GM19328 (cell line): ENCODE data around the gene VWF.

Experiments
- ATAC-seq: cut with Tn5 transposase; IDR thresholded peaks from one replicate; pipeline ENCODE4 v1.9.1; 2021; ENCODE audit warnings: mild to moderate bottlenecking, moderate library complexity; ENCODE audit not compliant: unreplicated experiment

Gene VWF

DNA sequence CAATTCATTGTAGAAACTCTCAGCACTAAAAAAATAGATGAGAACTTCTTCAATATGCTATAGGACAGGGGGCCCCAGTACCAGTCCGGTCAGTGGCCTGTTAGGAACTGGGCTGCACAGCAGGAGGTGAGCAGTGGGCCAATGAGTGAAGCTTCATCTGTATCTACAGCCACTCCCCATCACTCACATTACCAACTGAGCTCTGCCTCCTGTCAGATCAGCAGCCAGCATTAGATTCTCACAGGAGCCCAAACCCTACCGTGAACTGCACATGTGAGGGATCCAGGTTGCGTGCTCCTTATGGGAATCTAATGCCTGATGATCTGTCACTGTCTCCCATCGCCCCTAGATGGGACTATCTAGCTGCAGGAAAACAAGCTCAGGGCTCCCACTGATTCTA lies 163.7 kb downstream of the VWF start:
- no peak for ATAC-seq

DNA sequence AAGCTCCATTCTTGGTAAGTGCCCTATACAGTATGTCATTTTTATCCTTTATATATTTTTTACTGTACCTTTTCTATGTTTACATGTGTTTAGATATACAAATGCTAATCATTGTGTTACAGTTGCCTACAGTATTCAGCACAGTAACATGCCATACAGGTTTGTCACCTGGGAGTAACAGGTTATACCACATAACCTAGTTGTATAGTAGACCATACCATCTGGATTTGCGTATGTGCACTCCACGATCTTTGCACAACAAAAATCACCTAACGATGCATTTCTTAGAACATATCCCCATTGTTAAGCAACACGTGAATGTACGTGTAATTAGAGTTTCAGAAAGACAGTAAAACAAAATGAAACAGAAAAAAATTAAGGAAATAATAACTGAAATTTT lies 167.5 kb downstream of the VWF start:
- no peak for ATAC-seq

DNA sequence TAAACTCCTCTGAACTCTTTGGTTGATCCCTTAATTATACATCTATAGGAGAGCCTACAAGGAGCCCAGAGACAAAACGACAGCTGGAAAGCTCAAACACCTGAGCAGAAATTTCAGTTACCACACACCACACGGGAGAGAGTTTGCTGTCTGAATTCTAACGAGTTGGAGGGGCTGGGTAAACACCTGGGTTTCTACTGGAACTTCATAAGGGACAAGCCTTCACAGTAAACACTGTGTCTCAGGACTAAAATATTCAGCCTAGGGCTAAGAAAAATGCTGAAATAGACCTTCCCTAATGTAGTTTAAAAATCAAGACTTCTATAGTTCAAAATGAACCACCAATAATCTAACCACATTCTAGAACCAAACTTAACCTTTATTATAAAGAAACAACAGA lies 169.8 kb downstream of the VWF start:
- ATAC-seq, result no peak

DNA sequence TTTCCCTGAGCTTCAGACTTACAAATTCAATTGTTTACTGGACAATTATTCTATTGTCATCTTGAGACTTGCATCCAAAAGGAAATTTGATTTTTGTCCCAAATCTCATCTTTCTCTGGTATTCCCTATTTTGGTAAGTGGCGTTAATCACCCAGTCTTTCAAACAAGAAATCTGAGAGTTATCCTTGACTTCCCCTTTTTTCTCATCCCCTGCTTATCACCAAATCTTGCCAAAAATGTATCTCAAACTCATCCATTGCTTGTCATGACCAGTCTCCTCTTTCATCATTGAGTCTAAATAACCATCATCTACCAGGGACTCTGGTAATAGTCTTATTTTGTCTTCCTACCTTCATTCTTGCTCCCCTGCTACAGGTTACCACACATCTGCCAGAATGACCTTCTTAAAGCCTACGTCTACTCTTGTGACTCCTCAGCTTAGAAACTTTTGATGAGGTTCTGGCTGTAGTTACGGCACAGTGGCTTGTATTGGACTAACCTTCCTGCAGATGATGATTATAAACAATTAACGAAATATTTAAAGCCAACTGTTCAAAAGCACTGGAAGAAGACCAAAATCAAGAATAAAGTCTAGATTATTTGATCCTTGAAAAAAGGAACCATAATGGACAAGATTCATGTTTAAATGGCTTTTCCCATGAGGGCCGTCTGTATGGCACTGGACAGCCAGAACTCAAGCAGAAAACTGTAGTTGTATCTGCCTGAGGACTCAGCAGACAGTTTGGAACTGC lies 170.5 kb downstream of the VWF start:
- ATAC-seq, result no peak

DNA sequence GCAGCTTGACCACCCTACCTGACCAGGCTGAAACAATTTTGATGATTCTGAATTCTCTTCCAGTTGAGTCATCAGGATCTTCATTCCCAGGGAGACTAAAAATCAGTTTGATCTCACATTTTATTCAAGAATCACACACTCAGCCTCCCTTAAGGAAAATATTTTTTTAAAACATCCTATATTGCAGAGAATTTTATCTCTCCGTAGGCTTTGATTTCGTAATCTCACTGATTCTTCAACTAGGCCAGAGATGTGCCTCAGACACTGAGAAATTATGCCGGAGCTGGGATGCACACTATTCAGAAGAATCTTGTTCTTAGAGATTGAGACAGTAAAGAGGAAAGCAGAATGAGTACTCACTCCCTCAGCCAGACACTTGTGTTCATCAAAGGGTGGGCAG lies 172.4 kb downstream of the VWF start:
- no peak for ATAC-seq

DNA sequence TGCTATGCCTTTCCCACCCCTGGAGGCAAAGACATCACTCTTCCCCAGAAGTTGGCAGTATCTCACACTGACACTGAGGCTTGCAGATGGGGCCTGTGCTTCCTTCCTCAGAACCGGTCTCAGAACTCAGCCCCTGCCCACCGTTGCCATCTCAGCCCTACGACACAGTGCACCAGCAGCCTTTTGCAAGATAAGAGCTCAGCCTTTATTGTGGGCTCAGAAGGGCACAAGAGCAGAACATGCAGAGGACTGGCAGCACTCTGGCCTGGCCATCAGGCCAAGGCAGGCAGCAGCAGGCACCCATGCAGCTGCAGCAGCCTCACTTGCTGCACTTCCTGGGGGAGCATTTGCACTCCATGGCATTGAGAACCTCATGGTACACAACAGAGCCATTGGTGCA lies 175.8 kb downstream of the VWF start:
- ATAC-seq, result no peak

DNA sequence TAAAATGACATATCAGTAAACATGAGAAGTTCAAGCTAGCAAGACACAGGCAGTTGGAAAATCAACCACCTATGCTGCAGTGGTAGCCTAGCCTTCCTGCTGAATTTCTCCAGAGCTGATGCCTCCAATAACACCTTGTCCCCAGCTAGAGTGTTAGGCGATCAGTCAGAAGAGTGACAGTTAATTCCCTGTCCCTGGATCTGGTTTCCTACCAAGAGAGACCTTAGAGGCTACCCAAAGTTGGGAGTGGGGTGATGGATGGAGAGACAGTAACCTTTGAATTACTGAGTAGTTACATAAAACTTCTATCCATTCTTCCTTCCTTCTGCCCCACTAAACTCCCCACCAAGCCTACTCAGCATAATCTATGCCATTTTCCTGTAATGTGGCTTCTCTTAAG lies 177.5 kb downstream of the VWF start:
- ATAC-seq, result no peak

DNA sequence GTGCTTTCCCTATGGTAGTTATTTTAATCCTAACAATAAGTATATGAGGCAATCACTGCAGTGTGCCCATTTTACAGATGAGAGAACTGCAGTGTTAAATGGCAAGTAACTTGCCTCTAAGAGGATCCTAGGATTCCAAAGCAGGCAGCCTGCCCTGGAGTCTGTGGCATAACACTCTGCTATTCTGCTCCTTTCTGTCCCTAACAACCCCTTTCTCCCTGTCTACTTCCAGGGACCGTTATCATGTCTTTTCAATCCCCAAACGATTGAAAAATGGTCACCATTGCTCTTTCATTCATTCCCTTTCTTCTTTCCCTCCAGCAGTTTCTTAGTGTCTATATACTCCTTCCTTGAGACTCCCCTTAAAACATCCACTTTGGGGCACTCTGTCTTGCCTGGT lies 178.1 kb downstream of the VWF start:
- no peak for ATAC-seq

DNA sequence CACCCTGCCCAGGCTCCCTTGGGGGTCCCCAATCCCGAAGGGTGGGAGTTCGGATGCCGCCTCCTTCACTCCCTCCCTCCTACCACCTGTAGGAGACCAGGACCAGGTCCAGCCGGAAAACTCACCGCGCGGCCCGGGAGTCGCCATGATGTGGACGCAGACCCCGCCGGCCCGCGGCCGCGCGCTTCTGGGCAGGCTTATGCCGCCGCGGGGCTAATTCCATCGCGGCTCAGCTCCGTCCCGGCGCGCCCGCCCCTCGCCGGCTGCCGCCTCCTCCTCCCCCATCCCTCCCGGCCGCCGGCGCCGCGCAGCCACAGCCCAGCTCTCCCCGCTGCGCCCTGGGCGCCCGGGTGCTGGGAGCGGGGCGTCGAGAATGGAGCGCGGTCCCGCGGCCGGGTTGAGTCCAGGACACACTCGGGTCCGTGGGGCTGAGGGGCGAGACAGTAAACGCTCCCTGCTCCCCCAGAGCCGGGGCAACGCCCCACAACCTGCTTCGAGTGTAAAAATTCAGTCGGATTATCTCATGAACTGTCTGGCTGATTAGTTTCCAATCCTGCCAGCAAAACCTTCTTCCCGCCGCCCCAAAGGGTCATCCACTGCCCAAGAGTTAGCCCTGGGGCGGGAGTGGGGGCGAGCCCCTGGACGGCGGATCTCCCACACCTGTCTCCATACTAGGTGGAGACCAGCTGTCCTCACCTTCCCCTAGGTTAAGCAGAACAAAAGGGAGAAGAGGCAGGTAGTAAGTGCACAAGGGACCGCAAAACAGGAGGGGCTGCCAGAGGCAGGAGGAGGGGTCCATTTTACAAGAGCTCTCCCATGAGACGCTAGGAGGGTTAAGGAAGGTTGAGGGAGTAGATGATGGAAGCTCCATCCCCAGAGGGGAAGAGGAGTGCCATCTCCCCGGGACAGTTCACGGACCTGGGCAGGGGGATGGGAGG lies 179.1 kb downstream of the VWF start, which contains the start of gene ANO2:
ANO2 (minus strand) TSS at position 189 of the 938 bp plus-strand sequence; CDS start at position 147, 42 bp downstream.
- ATAC-seq, result no peak

DNA sequence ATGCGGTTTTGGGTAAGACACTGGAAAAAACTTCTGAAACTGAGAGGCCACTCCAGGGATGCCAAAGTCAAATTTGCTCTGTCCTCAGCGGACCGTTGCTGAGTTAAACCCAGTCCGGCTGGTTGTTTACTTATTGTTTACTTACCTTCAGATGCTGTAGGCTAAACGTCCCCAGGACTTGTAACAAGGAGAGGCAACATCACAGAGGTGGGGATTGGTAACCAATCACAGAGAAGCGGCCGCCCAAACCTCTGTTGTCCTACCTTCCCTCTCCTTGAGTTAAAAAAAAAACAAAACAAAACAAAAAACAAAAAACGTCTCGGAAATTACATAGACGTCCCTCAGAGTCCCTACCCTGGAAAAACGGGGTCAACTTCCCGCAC lies 179.8 kb downstream of the VWF start:
- no peak for ATAC-seq

DNA sequence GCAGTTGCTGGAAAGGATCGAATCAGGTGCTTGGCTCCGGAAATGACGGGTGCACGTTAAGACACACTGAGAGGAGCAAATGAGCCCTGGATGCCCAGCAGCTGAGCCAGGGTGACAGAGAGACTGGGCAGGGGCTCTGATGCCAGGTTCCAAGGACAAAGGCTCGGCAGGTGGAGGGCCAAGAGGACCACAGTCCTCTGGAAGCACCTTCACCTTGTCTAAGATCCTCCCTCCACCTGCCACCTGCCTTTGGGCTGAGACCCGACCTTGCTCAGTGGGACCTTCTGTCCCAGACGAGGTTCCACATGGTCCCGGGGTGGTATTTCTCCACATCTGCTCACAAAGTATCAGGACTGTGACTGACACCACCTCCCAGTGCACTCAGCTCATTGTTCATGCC lies 180.4 kb downstream of the VWF start:
- ATAC-seq, result no peak

DNA sequence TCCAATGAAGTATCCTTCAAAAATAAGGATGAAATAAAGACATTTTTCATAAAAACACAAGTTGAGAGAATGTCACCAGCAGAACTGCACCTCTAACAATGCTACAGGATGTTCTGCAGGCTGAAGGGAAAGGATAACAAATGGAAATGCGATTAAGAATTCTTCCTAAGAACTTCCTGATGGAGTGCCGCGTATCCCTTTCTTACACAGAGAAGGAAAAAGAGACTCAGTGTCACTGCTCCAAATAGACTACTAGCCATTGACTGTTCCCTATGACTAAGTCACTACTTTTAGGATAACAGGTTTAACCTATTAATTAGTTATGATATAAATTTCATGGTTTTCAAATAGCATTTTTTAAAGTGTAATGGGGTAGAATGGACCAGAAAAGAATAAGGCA lies 182.6 kb downstream of the VWF start:
- ATAC-seq, result no peak

DNA sequence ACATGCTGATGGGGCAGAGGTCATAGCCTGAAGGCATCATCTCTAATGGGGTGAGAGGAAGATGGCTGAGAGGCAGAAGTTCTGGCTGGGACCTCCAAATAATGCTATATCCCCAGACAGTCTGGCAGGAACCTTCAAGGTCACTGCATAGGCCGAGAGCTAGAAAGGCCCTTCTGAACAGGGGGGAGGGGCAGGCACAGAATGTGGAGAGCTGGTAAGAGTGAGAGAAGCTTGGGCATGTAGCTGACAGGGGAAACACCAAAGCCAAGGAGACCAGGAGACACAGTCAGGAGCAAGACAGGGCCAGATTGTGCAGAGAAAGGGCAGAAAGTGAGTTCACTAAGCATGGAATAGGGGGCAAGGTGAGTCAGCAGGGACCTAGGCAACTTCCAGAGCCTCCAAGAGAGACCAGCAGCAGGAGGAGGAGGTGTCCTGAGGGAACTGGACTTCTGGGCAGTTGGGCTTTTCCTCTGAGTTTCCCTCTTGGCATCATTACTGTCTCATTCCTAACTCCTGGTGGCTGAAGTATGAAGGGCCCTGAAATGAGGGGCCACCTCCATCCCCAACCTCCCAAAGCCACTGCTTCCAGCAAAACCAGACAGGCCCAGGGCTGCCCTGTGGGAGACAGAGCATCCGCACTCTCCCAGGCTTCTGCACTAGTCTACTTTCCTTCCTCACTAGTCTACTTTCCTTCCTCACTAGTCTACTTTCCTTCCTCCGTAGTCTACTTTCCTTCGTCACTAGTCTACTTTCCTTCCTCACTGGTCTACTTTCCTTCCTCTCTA lies 196.5 kb downstream of the VWF start:
- no peak for ATAC-seq

DNA sequence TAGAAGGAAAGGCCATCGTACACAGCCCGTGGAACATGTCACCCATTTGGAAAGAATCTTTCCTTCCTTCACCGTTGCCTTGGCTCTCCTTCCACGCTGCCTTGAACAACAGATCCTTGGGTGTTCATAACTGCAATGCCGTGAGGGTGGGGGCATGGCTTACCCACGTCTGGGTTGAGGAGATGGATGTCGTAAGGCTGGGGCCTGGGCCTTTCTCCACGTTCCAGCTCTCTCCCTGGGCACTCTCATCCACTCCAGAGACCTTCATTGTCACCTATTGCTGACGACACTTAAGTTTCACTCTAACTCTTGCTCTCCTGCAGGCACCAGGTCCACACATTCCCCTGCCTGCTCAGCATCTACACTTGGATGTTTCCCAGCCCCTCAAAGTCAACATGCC lies 198.8 kb downstream of the VWF start:
- ATAC-seq, result no peak

DNA sequence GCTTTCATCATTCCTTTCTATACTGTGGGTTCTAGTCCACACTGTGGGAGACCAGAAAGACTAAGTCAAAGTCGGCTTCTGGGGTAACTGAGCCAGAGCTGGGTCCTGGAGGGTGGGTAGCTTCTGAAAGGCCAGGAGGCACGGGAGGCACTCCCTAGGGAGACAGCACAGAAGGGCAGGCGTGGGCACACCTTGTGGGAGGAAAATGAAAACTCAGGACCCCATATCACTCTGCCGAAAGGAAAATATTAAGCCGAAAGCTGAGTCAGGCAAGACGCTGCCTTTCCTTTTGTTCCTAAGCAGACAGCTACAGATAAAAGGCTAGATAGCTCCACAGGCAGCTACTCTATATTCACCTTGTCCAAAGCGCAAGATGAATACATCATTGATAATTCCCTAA lies 200.1 kb downstream of the VWF start:
- no peak for ATAC-seq

DNA sequence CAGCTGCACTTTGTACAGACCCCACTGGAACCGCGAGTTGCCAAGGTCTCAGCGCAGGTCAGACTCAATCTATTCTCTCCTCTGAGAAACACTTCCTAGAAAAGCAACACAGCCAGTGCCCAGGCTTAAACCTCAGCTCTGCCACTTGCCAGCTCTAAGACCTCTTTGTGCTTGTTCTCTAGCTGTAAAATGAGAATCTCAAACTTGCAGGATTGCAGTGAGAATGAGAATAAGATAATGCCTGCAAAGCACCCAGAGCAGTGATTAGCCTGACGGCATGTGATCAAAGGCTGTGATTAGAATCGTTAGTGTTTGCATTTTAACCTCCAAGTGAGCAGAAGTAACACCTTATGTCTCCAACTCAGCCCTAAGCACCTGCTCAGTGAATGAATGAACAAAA lies 200.7 kb downstream of the VWF start:
- ATAC-seq, result no peak

DNA sequence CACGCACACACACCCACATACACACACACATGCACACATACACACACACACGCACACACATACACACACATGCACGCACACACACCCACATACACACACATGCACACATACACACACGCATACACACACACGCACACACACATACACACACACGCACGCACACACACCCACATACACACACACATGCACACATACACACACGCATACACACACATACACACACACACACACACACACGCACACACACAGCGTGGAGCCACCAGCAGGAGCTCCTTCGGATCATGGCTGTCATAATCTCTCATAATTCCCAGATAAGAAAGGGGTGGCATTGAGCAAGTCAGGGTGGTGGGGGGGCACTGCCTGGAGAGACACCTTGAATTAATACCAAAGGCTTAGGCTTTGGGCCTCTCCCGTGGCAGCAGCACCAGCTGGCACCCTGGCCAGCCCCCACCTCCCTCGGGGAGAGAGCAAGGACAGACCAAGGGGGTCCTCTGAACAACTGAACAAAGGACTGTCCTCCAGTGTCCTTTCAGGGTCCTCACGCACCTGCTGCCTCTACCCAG lies 201.3 kb downstream of the VWF start:
- ATAC-seq, result no peak

DNA sequence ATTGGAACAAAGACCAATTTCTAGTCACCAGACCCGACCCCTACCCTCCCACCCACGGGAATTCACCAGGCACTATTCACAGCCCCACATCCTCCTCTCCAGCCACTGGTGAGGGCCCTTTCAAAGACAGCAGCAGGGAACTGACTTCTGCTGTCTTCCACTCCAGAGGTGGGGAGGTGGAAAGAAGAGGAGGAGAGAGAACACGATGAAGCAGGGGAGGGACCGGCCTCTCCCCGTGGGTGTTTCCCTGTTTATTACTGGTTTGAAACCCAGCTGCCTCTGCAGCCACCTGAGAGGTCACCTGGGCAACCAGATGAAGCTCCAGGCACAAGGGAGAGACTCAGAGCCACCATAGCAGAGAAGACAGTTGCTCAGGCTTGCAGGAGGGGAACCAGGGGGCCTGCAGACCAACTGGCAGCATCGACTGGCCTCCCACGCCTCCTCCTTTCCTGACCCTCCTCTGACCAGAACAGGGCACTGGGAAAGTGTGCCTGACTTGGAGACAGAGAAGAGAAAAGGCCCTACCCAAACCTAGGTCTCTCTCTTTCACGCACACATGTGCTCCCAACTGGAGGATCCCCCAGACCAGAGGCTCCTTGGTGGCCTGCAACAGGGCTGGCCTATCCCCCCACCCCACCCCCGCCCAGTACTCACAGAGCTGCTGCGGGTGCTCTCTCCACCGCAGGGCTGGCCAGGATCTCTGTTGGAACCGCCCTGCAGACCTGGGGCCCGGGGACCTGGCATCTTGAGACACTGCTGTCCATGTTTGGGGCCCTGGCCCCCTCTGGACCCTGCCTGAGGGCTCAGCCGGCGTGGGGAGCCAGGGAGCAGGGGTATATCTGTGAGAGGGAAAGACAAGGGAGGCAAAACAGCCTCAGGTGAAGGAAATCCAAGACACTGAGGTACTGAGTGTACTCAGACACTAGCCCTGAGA lies 202.2 kb downstream of the VWF start:
- no peak for ATAC-seq

DNA sequence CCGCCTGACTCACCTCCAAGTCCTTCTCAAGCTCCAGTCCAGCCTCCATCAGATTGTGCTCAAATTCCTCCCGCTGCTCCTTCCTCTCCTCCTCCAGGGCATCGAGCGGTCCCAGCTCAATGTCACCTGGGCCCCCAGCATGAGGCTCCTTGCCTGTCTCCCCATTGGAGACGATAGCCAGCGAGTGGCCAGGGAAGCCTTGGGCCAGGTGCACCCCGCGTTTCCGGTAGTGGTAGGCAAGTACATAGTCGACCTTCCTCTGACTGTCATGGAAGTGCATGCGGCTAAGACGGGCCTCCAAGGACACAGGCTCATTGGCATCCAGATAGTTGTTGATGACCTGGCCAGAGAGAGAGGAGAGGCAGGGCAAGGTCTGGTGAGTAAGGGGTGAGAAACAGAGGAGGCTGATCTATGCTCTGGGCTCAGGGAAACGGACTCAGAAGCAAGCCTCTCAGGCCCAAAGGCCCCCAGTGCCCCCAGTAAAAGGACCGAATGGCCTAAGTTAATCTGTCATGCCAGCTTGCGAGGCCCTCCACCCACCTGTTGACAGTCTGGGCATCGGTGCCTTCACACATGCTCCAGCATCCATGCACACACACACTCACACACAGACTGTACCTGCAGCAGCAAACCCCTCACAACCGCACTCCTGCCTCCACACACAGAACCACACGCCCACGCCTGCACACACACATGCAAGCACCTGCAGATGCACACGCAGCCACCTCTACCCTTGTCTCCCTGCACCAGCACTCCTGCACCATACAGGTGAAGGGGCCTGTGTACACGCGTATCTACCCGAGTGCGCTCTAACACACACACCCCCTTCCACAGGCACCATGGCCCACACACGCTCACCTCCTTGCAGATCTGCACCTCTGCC lies 203.2 kb downstream of the VWF start:
- no peak for ATAC-seq
